Measurements from ENCODE around the gene RPAP2. TPM values are rescaled to one million over a fixed set of nuclear protein-coding genes. Genes with fewer than 3 reads are reported as not detected.

Gene RPAP2
- total and polyA plus RNA-seq, 2 of the 8 experiments (the other 6 are each of a cell fraction or from before 2014, with no cell fraction given): 7.9 to 28.4 TPM

DNA sequence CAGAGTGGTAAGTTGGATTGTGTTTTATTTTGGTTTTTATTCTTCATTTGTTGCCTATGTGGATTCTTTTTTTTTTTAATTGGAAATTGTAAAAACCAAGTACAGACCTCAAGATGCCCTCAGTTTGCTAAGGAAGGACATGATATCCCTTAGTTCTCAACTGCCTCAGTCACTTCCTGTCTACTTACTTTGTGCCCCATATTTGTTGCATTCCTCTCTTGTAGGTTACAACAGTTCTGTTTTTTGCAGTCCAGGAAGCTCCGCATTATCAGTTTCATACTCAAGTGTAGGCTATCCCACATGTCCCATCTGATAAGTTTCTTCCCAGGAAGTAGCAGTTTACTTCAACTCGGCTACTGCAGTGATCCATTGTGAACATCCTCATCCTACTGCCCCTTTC lies 82.0 kb downstream of the RPAP2 start:
- H3K79me1 ChIP-seq (ENCODE audit: low read depth, low read length): no peaks in the 10 kb centered on the region
- H2BK15ac ChIP-seq (ENCODE audit: low read length): no peak overlapping the region
- no peak overlapping the region for H2BK12ac ChIP-seq (ENCODE audit: low read depth, low read length)
- H2BK120ac ChIP-seq (replicated peaks; ENCODE audit: low read depth, low read length): no peak overlapping the region
- no peaks in the 10 kb centered on the region for H3K4me1 ChIP-seq (replicated peaks in 1 of 4; ENCODE audit: control insufficient read depth in 3 of 4, insufficient read depth in 4 of 4, low read length in 3 of 4)
- H4K8ac ChIP-seq (ENCODE audit: extremely low read depth, insufficient read depth, low read length): no peak overlapping the region
- H2AK5ac ChIP-seq (ENCODE audit: low read depth, low read length): no peak overlapping the region
- WGBS, 2 experiments (ENCODE audit: extremely low coverage in 1 of 2, insufficient coverage in 1 of 2, insufficient read length in 1 of 2, insufficient replicate concordance in 2 of 2, low coverage in 1 of 2, low lambda C conversion rate in 2 of 2, missing lambda C conversion rate in 1 of 2): 93% methylated on average over 2 of the region's 2 CpGs; no CpG with 5 or more reads in 1 of the 2 experiments
- H3K18ac ChIP-seq (ENCODE audit: extremely low read depth, low read length): no peak overlapping the region
- no peaks in the 10 kb centered on the region for H3K79me2 ChIP-seq (ENCODE audit: control insufficient read depth in 1 of 2, insufficient read depth in 2 of 2, low read length in 2 of 2)
- no peaks in the 10 kb centered on the region for H3K27me3 ChIP-seq (replicated peaks in 1 of 4; ENCODE audit: control insufficient read depth in 3 of 4, extremely low read depth in 1 of 4, insufficient read depth in 3 of 4, low read length in 3 of 4)
- no peak overlapping the region for H3K56ac ChIP-seq (replicated peaks; ENCODE audit: insufficient read length, low read depth, low read length)
- H4K91ac ChIP-seq (replicated peaks; ENCODE audit: insufficient read length, low read length): no peak overlapping the region
- POLR2A ChIA-PET (ENCODE audit: partially characterized antibody): no interaction called here
- TF ChIP-seq POLR2AphosphoS5 (IDR thresholded peaks at IDR 0.05; ENCODE audit: low read depth, low read length) (no peak), CBX8 (IDR thresholded peaks at IDR 0.05; ENCODE audit: borderline replicate concordance, low read depth, low read length) (no peak)
- TF ChIP-seq, protein P1, sequence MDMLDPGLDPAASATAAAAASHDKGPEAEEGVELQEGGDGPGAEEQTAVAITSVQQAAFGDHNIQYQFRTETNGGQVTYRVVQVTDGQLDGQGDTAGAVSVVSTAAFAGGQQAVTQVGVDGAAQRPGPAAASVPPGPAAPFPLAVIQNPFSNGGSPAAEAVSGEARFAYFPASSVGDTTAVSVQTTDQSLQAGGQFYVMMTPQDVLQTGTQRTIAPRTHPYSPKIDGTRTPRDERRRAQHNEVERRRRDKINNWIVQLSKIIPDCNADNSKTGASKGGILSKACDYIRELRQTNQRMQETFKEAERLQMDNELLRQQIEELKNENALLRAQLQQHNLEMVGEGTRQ (IDR thresholded peaks at IDR 0.05; ENCODE audit: low read length): no peak
- H3K4me3 ChIP-seq (ENCODE audit: extremely low read depth in 1 of 4, insufficient read depth in 2 of 4, low read depth in 3 of 4, low read length in 4 of 4): no peak overlapping the region
- no peak overlapping the region for H3K23ac ChIP-seq (ENCODE audit: insufficient read length)
- no peak overlapping the region for H3K14ac ChIP-seq (ENCODE audit: insufficient read length)
- no peak overlapping the region for H3K4ac ChIP-seq (replicated peaks; ENCODE audit: insufficient read length, low read depth, low read length)
- H3K9me3 ChIP-seq (ENCODE audit: insufficient read depth in 2 of 2, low read depth in 1 of 2, low read length in 1 of 2): peaks cover 0 to 3% of the 10 kb centered on the region in 2 experiments; a peak in 2 of 4 replicates
- peaks cover 0 to 14% (median 4%) of the 10 kb centered on the region in 4 experiments; a peak in 3 of 8 replicates for H3K36me3 ChIP-seq (ENCODE audit: control insufficient read depth in 2 of 4, insufficient read depth in 4 of 4, low read length in 3 of 4)
- H2BK20ac ChIP-seq (ENCODE audit: low read length): no peak overlapping the region
- no peak overlapping the region for H3K4me2 ChIP-seq (ENCODE audit: insufficient read depth in 1 of 2, low read depth in 2 of 2, low read length in 2 of 2)
- no peaks in the 10 kb centered on the region for H4K20me1 ChIP-seq (replicated peaks in 1 of 2; ENCODE audit: control insufficient read depth in 1 of 2, insufficient read depth in 2 of 2, low read length in 2 of 2)
- DNase-seq (ENCODE audit: low read depth in 1 of 2, low spot score in 2 of 2): no peak
- no peak overlapping the region for H2AFZ ChIP-seq (ENCODE audit: low read length)
- no peak overlapping the region for H2BK5ac ChIP-seq (ENCODE audit: low read depth, low read length)
- FAIRE-seq: no peak
- H3K23me2 ChIP-seq (ENCODE audit: low read depth, low read length): no peaks in the 10 kb centered on the region
- CTCF ChIA-PET (ENCODE audit: partially characterized antibody): no interaction called here
- no peak overlapping the region for H3K27ac ChIP-seq (ENCODE audit: low read depth, low read length)
- H4K5ac ChIP-seq (ENCODE audit: insufficient read length, low read depth, low read length): no peak overlapping the region
- no peak overlapping the region for H3K9ac ChIP-seq (replicated peaks in 1 of 4; ENCODE audit: extremely low read depth in 1 of 4, low read depth in 3 of 4, low read length in 3 of 4)

All from H1 (cell line).